ENCODE measurements around the gene SLC16A10.

Gene SLC16A10

GRCh38 chr6:111221804-111222203, 134.5 kb downstream of the SLC16A10 start:
- no peak for TF ChIP-seq CTCF (IDR thresholded peaks at IDR 0.05; ENCODE audit: control insufficient read depth, insufficient read depth, low read depth, low read length, missing control alignments)
- DNase-seq (ENCODE audit: low read depth) = no peak
- H3K4me3 ChIP-seq (ENCODE audit: control insufficient read depth, low read depth, low read length) = no peak overlapping the region

GRCh38 chr6:111222341-111222740, 135.0 kb downstream of the SLC16A10 start:
- no peak for DNase-seq (ENCODE audit: low read depth)
- TF ChIP-seq CTCF (IDR thresholded peaks at IDR 0.05; ENCODE audit: control insufficient read depth, insufficient read depth, low read depth, low read length, missing control alignments) = no peak
- H3K4me3 ChIP-seq (ENCODE audit: control insufficient read depth, low read depth, low read length) = no peak overlapping the region

GRCh38 chr6:111228094-111228493, 140.8 kb downstream of the SLC16A10 start:
- DNase-seq (ENCODE audit: low read depth) = no peak
- no peak for TF ChIP-seq CTCF (IDR thresholded peaks at IDR 0.05; ENCODE audit: control insufficient read depth, insufficient read depth, low read depth, low read length, missing control alignments)
- no peak overlapping the region for H3K4me3 ChIP-seq (ENCODE audit: control insufficient read depth, low read depth, low read length)

GRCh38 chr6:111230351-111231089, 143.2 kb downstream of the SLC16A10 start:
- no peak overlapping the region for H3K4me3 ChIP-seq (ENCODE audit: control insufficient read depth, low read depth, low read length)
- DNase-seq (ENCODE audit: low read depth) = peak; percentile 63
- no peak for TF ChIP-seq CTCF (IDR thresholded peaks at IDR 0.05; ENCODE audit: control insufficient read depth, insufficient read depth, low read depth, low read length, missing control alignments)

- H3K4me3 ChIP-seq (ENCODE audit: control insufficient read depth, low read depth, low read length) = no peak overlapping the region
- TF ChIP-seq CTCF (IDR thresholded peaks at IDR 0.05; ENCODE audit: control insufficient read depth, insufficient read depth, low read depth, low read length, missing control alignments) = no peak
- no peak for DNase-seq (ENCODE audit: low read depth)
Observed at GRCh38 chr6:111231090-111231459, 143.8 kb downstream of the SLC16A10 start.

GRCh38 chr6:111237852-111238251, 150.5 kb downstream of the SLC16A10 start:
- no peak for TF ChIP-seq CTCF (IDR thresholded peaks at IDR 0.05; ENCODE audit: control insufficient read depth, insufficient read depth, low read depth, low read length, missing control alignments)
- H3K4me3 ChIP-seq (ENCODE audit: control insufficient read depth, low read depth, low read length) = no peak overlapping the region
- DNase-seq (ENCODE audit: low read depth) = no peak

Measured in AG09309 (cell line).